Vagina (tissue), 2 donors: ENCODE data around the gene SLC23A2.

Experiments used
- CTCF ChIP-seq, 3 experiments: fragments of 450-650 bp in 2 of 3; fragments of 200-600 bp in 1 of 3; sonication (generic) in 1 of 3; IDR thresholded peaks; one replicate each; pipeline ENCODE4 v1.5.1; 2017 to 2019; ENCODE audit warnings: antibody characterized with exemption in 3 of 3, mild to moderate bottlenecking in 2 of 3, moderate library complexity in 2 of 3
- POLR2A ChIP-seq, 2 donors: fragments of 450-650 bp; IDR thresholded peaks; one replicate each; pipeline ENCODE4 v1.6.1; 2017; ENCODE audit warnings: antibody characterized with exemption in 2 of 2, mild to moderate bottlenecking in 2 of 2, moderate library complexity in 2 of 2
- POLR2AphosphoS5 ChIP-seq, 2 donors: sonication (generic); formaldehyde crosslinking; IDR thresholded peaks; one replicate each; pipeline ENCODE4 v1.9.0; 2017; ENCODE audit warnings: antibody characterized with exemption in 2 of 2, mild to moderate bottlenecking in 2 of 2, low read depth in 1 of 2; ENCODE audit not compliant: insufficient read depth in 1 of 2

DNA sequence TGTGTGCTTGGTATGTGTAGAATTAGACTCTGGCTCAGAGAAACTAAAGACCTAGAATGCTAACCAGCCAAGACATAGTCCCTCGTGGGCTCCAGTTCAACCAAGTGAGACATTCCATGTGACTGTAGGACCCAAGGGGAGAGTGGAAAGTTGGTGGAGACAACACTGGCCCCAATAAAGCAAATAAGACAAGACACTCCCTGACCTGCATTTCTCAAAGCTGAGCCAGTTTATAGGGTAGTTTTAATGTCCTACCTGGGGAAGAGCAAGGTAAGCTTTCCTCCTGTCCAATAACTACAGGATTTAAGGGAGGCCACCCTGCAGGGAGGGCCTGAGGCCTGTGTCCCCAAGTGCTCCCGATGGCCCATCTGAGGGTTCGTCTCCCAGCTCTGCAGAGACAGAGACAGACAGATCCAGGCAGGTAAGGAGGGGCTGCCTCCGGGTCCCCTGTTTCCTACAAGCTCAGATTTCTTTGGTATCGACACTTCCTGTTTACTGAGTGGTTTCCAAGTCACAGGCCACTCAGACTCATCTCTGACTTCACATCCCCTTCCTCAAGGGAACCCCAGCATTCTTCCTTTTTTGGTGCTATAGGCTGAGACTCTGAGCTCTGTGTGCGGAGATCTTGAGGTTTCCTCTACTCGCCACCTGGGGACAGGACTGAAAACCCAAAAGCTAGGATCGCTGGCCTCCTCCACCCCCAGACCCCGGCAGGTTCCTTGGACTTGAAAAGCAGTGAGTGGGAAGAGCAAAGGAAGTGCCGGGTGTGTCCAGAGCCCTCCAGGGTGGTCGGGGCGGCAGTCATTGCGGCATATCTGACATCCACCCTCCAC, 187.2 kb downstream of the SLC23A2 start:
- no peak for TF ChIP-seq CTCF (IDR thresholded peaks at IDR 0.05)
- peak in 1 of 2 donors; percentile 34 for TF ChIP-seq POLR2A (IDR thresholded peaks at IDR 0.05)
- peak in 1 of 2 donors; percentile 38 for TF ChIP-seq POLR2AphosphoS5 (IDR thresholded peaks at IDR 0.05; ENCODE audit: insufficient read depth in 1 of 2, low read depth in 1 of 2)
